ENCODE results near the gene PXK.

The PXK gene

DNA sequence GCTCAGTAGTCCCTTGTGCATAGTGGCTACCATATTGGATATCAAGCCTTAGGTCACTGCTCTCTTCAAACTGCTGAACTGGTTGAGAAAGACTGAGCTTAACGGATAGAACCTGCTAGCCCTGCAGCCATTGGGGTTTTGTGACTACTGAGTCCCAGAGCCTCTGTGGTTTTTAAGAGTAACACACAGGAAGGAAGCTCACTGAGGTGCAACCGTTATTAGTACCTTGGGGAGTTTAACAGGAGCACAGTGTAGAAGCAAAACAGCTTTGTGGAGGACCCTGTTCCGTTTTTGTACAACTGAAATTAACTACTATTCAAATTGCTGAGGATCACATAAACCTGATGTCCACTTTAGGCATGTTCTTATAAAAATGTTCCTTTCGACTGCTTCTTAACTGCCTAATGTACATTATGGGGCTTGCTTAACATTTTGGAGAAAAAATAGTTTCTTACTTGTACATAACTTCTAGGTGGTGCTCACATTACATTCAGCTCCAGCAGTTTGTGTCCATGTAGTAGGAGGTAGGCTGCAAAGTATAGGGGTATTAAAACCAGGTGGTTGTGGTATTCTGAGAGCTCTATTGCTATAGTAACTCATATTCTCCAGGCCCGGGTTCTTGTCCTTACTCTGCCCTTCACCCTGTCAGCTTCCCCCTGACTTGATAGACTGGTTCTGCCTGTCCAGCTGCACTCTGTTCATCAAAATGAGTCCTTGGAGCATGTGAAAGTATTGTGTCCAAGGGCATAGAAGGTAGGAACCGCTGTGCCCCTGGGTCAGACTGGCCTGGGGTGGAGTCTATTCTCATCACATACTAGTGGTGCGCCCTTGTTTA lies 17.3 kb downstream of the PXK start:
- no peak for DNase-seq

DNA sequence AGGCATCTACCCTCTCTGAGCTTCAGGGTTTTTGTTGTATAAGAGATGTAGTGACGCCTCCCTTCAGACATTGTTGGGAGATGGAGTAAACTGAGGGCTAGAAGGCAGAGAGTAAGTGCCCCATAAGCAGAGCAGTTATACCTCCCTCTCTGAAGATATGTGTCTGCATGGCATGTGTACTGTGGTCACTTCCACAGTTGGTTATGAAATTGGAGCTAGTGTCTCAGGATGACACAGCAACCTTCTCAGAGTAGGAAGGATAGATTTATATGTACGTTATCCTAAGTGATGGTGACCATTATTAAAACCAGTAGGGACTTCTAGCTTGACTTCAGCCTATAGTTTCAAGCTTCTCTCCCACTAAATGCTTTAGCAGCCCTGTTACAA lies 17.9 kb downstream of the PXK start:
- no peak for DNase-seq

DNA sequence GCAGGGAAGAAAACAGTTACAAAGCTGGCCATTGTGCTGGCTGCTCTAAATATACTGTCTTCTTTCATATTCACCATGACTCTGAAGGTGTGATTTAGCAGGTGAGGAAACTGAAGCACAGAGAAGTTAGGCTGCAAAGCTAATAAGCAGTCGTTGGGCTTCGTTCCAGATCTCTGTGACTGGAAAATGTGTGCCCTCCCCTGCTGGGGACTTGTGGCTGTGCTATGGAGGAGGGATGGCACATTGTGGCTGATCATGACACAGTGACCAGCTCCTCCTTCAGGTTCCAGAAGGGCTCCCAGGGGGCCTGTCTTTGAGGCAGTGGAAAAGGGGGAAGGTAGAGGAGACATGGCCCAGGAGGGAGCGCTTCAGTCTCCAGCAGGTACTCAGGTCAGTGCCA lies 19.2 kb downstream of the PXK start:
- no peak for DNase-seq

DNA sequence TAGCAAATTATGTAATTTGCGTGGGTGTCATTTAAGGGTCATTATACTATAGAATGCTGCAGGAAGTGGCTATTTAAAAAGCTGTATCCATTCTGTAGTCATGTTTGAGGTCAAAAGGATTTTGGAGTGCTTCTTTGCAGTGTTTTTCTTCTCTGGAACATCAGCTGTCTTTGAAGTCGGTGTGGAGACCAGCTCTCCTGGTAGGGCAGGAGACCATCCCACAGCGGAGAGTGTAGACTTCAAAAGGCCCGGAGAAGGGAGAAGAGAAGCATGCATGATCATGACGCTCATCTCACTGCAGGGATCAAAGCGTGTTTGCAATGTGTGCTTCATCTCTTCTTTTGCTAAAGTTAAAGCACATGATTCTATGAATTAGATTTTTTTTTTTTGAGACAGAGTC lies 19.9 kb downstream of the PXK start:
- DNase-seq, result no peak

DNA sequence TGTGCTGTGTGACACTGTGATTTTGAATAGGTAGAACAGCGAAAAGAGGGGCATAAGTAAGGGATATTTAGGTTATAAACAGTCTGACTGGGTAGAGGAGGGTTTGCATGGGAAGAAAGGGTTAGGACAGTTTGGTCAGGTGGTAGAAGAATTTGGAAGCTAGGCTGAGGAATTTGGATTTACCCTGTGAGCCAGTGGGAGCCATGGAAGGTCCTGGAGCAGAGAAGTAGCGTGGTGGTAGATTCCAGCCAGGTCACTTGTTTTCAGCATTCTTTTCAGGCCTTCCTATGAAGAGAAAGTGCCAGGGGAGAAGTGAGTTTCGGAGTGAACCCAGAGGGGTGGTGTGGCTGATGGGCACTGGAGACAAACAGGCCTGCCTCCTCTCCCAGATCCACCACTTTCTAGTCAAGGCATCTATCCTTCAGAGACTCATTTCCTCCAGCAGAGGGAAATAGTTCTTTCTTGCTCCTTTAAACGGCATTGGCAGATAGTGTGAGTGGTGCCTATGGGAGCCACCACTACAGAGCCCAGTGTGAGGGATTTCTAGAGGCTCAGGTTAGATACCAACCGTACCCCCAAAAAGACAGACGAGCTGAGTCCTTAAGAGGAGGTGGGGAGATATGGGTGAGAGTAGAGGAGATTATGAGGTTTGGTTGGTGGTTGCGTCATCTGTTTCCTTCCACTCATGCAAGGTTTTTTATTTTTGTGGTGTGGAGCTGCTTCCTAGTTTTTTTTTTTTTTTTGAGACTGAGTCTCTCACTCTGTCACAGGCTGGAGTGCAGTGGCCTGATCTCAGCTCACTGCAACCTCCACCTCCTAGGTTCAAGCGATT lies 21.2 kb downstream of the PXK start:
- DNase-seq, result no peak

DNA sequence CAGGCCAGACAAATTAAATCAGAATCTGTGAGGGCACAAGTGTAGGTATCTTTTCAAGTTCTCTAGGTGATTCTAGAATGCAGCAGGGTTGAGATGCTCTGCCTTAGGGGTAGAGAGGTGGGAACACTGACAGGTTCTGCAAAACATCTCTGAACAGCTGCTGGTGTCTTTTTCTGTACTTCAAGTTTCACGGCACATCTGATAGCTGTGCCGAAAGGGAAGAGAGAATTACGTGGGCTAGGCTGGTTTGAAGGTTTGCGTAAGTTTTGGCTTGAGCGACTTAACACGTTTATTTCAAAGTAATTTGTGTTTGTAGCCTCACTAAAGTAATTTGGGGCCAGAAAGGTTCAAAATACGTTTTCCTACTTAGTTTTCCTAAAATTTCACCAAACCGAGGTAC lies 22.5 kb downstream of the PXK start:
- DNase-seq, result no peak

DNA sequence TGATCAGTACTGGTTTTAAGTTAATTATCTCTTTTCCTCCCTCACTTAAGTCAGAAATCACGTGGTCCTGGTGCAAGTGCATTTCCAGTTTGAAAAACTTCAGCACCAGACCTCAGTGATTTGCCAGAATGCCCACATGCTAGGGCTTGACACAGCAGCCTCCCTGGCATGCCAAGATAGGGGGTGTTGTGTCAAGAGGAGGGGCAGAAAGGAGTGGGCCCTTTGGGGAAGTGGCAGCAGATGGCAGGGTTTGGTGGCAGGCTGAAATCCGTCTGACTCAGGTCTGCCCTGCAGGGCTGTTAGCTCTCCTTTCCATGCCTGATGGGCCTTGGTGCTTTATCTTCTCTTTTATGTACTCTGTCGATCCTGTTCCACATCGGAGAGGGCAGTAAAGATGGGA lies 23.4 kb downstream of the PXK start:
- DNase-seq, result no peak

DNA sequence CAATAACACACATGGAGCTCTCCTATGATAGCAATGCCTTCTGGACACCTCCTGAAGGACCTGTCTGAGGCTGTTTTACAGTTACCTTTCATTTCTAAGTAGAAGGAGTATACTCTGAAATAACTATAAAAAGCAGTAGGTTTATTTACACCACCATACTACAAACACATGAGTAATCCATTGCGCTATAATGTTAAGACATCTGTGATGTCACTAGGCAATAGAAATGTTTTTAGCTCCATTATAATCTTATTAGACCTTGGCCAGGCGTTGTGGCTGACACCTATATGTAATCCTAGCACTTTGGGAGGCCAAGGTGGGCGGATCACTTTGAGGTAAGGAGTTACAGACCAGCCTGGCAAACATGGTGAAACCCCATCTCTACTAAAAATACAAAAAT lies 24.7 kb downstream of the PXK start:
- DNase-seq, result no peak

DNA sequence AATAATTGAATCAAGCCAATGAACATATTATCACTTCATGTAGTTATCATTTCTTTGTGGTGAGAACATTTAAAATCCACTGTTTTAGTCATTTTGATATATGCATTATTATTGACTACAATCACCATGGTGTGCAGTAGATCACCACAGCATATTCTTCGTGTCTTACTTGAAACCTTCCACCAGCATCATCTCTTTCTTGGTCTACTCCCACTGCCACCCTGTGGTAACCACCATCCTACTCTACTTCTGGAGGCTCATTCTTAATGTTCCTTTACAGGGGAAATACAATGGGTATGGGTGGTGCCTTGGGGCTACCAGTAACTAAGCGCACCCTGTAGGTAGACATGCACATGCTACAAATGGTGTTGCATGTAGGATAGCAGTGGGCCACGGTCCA lies 25.4 kb downstream of the PXK start:
- no peak for DNase-seq

DNA sequence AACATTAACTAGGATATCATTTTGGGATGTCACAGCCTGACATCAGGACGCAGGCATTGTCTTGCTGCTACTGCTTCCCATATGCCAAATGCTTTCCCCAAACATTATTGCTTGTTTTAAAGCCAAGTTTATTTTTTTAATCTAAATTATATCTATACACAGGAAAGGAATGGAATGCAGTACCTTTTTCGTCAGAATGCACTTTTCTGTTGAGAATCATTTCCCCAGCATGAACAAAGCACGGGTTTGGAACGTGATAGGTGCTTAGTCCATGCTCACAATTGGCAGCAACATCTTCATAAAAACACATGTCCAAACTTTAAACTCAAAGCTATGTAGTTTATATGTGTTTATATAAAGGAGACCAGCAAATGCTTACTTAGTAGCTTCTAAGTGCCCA lies 26.1 kb downstream of the PXK start:
- DNase-seq, result no peak

DNA sequence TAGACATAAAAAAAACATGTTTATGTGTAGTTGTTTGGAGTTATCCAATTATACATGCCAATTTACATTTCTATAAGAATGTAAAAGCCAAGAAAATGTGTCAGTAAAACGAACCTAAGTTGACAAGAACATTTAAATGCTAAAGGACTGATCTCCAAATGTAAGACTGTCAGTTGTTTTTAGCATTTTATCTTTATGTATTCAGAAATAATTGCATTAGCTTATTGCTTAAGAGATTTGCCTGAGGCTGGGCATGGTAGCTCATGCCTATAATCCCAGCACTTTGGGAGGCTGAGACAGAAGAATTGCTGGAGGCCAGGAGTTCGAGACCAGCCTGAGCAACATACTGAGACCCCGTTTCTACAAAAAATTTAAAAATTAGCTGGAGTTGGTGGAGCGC lies 26.9 kb downstream of the PXK start:
- DNase-seq, result no peak

DNA sequence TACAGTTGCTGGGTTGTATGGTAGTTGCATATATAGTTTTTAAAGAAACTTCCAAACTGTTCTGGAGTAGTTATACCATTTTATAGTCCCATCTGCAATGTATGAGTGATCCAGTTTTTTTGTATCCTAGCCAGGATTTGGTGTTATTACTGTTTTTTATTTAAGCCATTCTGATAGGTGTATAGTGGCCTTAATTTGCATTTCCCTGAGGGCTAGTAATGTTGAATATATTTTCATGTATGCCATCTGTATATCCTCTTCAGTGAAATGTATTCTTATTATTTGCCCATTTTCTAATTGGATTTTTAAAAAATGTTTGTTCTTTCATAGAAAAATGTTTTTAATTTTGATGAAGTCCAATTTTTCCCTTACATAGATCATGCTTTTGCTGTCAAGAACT lies 29.2 kb downstream of the PXK start:
- no peak for DNase-seq

DNA sequence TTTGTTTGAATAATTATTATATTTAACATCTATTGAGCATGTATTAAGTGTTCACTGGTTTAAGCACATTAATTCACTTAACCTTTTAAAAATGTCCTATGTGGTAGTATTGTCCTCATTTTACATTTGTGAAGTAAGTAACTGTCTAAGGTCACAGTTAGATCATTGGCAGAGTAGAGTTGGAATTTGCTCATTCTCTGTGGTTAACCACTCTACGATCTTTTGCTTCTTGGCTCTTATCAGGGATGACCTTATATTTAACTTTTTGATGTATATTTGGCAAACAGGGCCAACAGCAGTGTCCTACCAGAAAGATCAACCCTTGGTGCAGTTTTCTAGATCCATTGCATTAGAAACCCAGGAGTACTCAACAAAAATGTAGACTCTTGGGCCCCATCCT lies 34.0 kb downstream of the PXK start:
- DNase-seq, result no peak

DNA sequence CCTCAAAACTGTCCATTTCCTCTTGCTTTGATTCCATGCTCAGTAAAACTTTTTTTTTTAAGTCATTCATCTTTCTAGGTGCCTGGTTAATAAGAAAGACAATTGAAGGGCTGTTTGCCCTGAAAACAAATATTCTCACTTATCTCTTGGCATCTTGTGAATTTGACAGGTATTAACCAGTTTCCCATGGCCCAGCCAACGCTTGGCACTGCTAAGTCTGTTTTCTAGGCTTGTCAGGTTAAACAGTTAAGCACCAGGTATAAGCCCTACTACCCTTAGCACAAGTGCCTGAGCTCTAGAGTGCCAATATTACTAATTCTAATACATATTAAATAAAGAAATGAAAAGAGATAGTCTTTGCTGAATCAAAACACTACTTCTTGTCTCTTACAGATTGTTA lies 36.3 kb downstream of the PXK start:
- no peak for DNase-seq

DNA sequence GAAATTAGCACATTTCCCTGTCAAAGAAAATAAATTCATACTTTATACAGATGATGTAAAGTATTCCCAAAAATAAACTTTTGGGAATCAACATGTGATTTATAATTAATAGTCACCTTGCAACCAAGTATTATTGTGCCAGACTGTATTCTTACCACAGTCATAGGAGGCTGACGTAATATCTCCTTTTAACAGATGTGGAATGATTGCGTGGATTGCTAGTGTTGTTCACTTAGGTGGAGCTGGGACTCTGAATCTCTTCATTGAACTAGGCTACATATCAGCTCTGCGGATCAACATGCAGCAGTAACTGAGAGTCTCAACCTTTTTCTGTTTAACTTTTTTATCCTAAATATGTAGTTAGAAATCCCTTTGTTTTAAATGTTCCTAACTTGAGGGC lies 37.2 kb downstream of the PXK start:
- DNase-seq, result no peak

DNA sequence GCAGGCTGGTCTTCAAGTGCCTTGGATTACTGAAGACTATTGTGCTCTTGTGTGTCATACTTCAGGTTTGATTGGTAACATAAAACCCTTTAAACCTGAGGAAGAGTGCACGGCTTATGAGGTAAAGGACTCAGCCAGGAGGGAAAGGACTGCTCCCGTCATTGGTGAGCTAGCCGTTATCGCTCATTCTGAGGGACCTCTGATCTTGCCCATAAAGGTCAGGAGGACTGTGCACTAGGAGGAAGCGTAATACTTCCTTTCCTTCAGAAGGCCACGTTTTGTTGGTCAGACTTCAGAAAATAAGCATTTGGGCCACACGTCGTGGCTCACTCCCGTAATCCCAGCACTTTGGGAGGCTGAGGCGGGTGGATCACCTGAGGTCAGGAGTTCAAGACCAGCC lies 37.7 kb downstream of the PXK start:
- DNase-seq, result no peak

DNA sequence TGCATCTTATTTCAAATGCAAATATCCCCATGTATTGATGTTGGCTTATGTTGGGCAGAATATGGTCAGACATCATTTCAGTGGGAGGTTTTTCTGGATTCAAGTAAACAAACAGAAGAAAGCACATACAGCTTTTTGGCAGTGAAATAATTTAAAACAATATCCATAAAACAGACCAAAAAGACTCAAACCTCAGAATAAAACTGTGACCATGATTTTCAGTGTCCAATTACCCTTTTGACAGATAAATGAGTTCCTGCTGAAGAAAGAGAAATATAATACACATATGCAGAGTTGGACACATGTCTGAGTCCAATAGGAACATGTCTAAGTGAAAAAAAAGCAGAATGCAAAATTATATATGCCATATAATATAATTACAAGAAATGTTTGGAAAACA lies 39.1 kb downstream of the PXK start:
- no peak for DNase-seq

DNA sequence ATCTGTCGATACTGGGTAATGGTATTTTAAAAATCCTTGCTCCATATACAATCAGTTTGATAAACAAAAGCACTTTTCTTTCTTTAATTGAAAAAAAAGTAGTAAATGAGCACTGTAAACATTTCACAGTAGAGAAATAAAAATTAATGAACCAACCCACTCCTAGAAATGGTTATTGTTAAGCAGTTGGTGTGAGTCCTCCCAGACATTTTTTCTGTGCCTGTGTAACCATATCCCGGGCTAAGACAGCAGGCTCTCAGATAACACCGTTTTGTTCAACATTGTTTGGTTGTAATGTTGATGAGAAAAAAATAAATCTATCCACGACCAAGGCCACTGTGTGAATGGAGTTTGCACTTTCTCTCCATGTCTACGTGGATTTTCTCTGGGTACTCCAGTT lies 42.6 kb downstream of the PXK start:
- no peak for DNase-seq

DNA sequence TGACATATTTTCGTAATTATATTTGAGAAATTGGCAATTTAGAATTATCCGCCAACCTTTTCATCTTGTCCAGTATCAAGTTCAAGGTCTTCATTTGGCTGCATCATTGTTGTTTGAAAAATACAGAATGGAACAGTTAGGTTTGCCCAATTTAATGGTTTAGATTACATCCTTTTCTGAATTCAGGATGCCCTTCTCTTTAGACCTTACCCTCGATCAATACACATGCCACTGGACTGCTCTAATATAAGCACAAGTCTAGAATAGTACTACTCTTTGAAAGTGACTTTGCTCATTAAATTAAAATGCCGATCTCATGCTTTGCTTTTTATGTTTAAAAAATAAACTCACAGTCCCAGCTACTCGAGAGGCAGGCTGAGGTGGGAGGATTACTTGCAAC lies 44.5 kb downstream of the PXK start:
- no peak for DNase-seq

DNA sequence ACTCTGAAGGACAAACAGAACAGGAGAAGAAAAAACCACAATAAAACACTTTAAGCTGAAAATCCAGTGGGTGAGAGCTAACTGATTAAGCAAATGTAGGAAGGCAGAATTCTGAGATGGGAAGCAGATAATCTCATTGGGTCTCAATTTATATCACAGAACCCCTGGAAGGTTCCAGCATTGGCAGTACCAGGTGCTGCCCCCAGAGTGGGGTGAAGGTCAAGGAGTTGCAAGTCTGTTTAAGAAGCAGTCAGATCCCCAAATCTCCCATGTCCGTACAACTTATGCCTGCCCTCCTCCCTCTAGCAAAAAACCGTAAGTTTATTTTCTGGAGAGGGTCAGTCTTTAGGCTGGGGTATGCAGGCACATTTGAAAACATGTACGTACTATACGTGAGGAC lies 45.1 kb downstream of the PXK start:
- DNase-seq, result no peak

DNA sequence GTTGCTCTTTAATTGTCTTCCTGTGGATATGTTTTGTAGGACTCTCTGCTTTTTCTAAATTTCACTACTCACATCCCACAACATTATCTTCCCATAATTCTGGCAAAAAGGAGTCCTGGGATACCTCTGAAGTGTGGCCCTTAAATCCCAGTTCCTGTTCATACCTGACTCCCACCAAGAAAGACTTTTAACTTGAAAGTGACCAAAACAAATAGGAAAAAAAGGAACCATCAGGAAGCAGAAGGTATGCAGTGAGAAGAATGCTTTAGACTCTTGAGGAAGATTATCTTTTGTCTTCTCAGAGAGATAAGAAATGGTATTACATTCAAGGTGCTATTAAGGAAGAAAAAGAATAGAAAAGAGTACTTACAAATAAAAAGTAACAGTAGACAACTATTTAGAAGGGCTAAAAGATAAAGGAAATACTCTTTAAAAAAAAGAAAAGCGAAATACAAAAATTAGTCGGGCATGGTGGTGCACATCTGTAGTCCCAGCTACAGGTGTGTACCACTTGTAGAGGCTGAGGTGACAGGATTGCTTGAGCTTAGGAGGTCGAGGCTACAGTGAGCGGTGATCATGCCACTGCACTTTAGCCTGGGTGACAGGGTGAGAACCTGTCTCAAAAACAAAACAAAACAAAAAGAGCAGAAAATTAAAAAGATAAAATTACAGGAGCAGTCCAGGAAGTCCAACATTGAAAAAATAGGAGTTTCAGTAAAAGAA lies 46.8 kb downstream of the PXK start:
- DNase-seq, result no peak

DNA sequence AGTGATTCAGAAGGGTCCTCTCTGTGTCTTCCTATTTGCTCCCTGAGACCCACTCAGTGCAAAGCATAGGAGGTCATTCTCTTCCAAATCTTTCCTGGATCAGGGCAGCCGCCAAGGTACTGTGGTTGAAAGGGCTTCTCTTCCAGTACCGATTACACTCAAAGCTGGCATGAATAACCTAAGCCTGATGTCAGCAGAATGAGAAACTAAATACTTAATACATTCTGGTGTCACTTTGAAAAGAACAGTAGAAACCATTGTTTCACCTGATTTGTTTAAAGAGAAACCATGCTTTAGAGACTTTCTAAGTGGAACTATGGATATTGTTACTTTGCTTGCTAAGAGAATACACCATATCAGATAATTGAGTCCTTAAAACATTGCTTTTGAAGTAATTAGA lies 50.8 kb downstream of the PXK start:
- no peak for DNase-seq

DNA sequence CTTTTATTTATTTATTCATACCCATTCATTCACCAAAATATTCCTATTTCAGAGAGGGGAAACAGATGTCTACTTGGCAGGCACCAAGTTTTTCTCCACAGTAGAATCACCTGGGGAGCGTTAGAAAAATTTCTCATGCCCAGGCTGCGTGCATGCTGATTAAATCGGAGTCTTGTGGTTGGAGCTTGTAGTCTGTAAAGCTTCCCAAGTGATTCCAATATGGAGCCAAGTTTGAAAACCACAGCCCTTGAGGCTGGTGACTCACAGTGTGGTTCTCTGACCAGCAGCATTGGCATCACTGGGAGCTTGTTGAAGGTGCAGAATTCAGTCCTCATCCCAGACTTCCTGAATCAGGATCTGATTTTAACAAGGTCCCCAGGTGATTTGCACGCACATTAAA lies 51.2 kb downstream of the PXK start:
- DNase-seq, result no peak

Measured in T-helper 9 cell (primary cell).